ENCODE results near the gene ADSS1. TPM values are rescaled to one million over a fixed set of nuclear protein-coding genes. Genes with fewer than 3 reads are reported as not detected.

Gene ADSS1
- 10 to 100 TPM in 1 of 2 donors, 1 to 10 TPM in 1; 1.8 to 13.3 TPM for total RNA-seq
- 10 to 100 TPM; 11.0 to 18.8 TPM for polyA plus RNA-seq

DNA sequence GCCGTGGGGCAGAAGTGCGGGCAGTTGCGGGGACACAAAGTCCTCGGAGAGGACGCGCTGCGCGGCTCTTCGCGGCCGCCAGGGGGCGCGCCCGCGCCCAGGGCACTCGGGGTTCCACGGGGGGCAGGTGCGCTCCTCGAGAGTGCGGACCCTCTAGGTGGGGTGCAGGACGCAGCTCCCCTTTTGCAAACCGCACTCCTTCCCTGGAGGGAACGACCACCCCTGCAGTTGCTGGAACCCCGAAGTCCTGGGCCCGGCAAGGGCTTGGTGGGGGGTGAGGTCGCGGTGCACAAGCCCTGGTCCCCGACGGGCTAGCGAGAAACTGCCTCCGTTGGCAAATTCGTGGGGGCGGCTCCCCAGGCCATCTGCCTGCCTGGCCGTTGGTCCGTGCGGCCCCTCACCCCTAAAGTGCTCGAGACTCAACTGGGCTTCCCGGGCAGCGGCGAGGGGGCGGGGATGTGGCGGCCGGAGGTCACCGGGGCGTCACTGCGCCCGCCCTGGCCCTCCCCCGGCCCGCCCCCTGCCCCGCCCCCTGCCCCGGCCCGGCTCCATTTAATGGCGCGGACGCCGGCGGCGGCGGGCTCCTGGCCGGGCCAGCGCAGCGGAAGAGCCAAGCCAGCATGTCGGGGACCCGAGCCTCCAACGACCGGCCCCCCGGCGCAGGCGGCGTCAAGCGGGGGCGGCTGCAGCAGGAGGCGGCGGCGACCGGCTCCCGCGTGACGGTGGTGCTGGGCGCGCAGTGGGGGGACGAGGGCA is at the start of gene ADSS1:
Gene ADSS1 (plus strand): TSS at position 579 of the 756 bp plus-strand sequence. CDS start 42 bp downstream, at position 621.
- peaks cover 18 to 52% (median 33%) of the 10 kb centered on the region in 4 donors for H3K4me1 ChIP-seq (ENCODE audit: control insufficient read depth in 4 of 4, insufficient read depth in 4 of 4, low read length in 3 of 4)
- peak within 1 kb of the TSS; percentile 93 to 97 for H3K27ac ChIP-seq (ENCODE audit: low read depth in 1 of 2, low read length in 2 of 2)
- DNase-seq (ENCODE audit: low spot score) = peak; percentile 80
- under 1% methylated on average over 82 of the region's 82 CpGs for WGBS
- no peaks in the 10 kb centered on the region for H3K27me3 ChIP-seq (ENCODE audit: control insufficient read depth in 4 of 4, insufficient read depth in 4 of 4, low read length in 3 of 4)
- peak within 1 kb of the TSS; percentile 51 to 76 (median 55) for H3K4me3 ChIP-seq (ENCODE audit: low read depth in 1 of 3, low read length in 3 of 3)
- peaks cover 0 to 5% (median 4%) of the 10 kb centered on the region in 4 donors for H3K36me3 ChIP-seq (ENCODE audit: control insufficient read depth in 4 of 4, insufficient read depth in 3 of 4, low read depth in 1 of 4, low read length in 3 of 4)
- H3K9me3 ChIP-seq (ENCODE audit: control insufficient read depth in 4 of 4, low read length in 3 of 4) = no peaks in the 10 kb centered on the region
- peak within 1 kb of the TSS; percentile 52 to 76 for H3K9ac ChIP-seq (ENCODE audit: low read depth in 1 of 2, low read length in 2 of 2)
- no peak for TF ChIP-seq GABPA (IDR thresholded peaks at IDR 0.05 in 1 of 2, conservative IDR thresholded peaks at IDR 0.05 in 1 of 2)
- TF ChIP-seq RXRA (IDR thresholded peaks at IDR 0.05) = peak; percentile 12 to 20
- TF ChIP-seq EGR1 (IDR thresholded peaks at IDR 0.05; ENCODE audit: low read depth in 2 of 2) = peak in 1 of 2 donors; percentile 17
- TF ChIP-seq HNF4G (IDR thresholded peaks at IDR 0.05) = no peak
- TF ChIP-seq YY1 (IDR thresholded peaks at IDR 0.05) = peak; percentile 85
- no peak for TF ChIP-seq JUND (IDR thresholded peaks at IDR 0.05)
- TF ChIP-seq RAD21 (IDR thresholded peaks at IDR 0.05) = peak; percentile 58 to 67
- TF ChIP-seq, protein P1, sequence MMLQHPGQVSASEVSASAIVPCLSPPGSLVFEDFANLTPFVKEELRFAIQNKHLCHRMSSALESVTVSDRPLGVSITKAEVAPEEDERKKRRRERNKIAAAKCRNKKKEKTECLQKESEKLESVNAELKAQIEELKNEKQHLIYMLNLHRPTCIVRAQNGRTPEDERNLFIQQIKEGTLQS (IDR thresholded peaks at IDR 0.05) = no peak
- TF ChIP-seq SP1 (IDR thresholded peaks at IDR 0.05) = no peak
- no peak for TF ChIP-seq NR2F2 (IDR thresholded peaks at IDR 0.05)
- TF ChIP-seq, protein P2, sequence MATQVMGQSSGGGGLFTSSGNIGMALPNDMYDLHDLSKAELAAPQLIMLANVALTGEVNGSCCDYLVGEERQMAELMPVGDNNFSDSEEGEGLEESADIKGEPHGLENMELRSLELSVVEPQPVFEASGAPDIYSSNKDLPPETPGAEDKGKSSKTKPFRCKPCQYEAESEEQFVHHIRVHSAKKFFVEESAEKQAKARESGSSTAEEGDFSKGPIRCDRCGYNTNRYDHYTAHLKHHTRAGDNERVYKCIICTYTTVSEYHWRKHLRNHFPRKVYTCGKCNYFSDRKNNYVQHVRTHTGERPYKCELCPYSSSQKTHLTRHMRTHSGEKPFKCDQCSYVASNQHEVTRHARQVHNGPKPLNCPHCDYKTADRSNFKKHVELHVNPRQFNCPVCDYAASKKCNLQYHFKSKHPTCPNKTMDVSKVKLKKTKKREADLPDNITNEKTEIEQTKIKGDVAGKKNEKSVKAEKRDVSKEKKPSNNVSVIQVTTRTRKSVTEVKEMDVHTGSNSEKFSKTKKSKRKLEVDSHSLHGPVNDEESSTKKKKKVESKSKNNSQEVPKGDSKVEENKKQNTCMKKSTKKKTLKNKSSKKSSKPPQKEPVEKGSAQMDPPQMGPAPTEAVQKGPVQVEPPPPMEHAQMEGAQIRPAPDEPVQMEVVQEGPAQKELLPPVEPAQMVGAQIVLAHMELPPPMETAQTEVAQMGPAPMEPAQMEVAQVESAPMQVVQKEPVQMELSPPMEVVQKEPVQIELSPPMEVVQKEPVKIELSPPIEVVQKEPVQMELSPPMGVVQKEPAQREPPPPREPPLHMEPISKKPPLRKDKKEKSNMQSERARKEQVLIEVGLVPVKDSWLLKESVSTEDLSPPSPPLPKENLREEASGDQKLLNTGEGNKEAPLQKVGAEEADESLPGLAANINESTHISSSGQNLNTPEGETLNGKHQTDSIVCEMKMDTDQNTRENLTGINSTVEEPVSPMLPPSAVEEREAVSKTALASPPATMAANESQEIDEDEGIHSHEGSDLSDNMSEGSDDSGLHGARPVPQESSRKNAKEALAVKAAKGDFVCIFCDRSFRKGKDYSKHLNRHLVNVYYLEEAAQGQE (IDR thresholded peaks at IDR 0.05) = peak; percentile 15
- no peak for TF ChIP-seq FOXA2 (IDR thresholded peaks at IDR 0.05)
- TF ChIP-seq, protein P3, sequence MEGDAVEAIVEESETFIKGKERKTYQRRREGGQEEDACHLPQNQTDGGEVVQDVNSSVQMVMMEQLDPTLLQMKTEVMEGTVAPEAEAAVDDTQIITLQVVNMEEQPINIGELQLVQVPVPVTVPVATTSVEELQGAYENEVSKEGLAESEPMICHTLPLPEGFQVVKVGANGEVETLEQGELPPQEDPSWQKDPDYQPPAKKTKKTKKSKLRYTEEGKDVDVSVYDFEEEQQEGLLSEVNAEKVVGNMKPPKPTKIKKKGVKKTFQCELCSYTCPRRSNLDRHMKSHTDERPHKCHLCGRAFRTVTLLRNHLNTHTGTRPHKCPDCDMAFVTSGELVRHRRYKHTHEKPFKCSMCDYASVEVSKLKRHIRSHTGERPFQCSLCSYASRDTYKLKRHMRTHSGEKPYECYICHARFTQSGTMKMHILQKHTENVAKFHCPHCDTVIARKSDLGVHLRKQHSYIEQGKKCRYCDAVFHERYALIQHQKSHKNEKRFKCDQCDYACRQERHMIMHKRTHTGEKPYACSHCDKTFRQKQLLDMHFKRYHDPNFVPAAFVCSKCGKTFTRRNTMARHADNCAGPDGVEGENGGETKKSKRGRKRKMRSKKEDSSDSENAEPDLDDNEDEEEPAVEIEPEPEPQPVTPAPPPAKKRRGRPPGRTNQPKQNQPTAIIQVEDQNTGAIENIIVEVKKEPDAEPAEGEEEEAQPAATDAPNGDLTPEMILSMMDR (IDR thresholded peaks at IDR 0.05; ENCODE audit: low read depth, low read length, missing input control) = peak; percentile 87

DNA sequence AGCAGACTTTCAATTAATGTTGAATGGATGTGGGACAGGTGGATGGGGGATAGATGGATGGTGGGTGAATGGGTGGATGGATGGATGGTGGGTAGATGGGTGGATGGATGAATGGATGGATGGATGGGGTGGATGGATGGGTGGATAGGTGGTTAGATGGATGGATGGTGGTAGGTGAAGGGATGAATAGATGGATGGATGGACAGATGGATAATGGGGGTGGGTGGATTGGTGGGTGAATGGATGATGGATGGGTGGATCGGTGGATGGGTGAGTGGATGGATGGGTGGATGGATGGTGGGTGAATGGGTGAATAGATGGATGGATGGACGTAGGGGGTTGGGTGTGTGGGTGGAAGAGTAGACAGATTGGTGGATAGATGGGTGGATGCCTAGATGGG is 48.6 kb upstream of the ADSS1 start:
- H3K9me3 ChIP-seq (ENCODE audit: control insufficient read depth in 4 of 4, low read length in 3 of 4) = no peaks in the 10 kb centered on the region
- no peak overlapping the region for H3K27ac ChIP-seq (ENCODE audit: low read depth in 1 of 2, low read length in 2 of 2)
- peaks cover 10 to 26% (median 18%) of the 10 kb centered on the region in 4 donors for H3K4me1 ChIP-seq (ENCODE audit: control insufficient read depth in 4 of 4, insufficient read depth in 4 of 4, low read length in 3 of 4)
- no peaks in the 10 kb centered on the region for H3K27me3 ChIP-seq (ENCODE audit: control insufficient read depth in 4 of 4, insufficient read depth in 4 of 4, low read length in 3 of 4)
- DNase-seq (ENCODE audit: low spot score) = no peak
- TF ChIP-seq GABPA (IDR thresholded peaks at IDR 0.05 in 1 of 2, conservative IDR thresholded peaks at IDR 0.05 in 1 of 2) (no peak), EGR1 (IDR thresholded peaks at IDR 0.05; ENCODE audit: low read depth in 2 of 2) (no peak), HNF4A (conservative IDR thresholded peaks at IDR 0.05) (no peak), FOXA1 (IDR thresholded peaks at IDR 0.05) (no peak), HNF4G (IDR thresholded peaks at IDR 0.05) (no peak), SP1 (IDR thresholded peaks at IDR 0.05) (no peak), NR2F2 (IDR thresholded peaks at IDR 0.05) (no peak), RAD21 (IDR thresholded peaks at IDR 0.05) (no peak), FOXA2 (IDR thresholded peaks at IDR 0.05) (no peak)
- TF ChIP-seq, protein P3 (IDR thresholded peaks at IDR 0.05; ENCODE audit: low read depth, low read length, missing input control) = no peak
- 97% methylated on average over 2 of the region's 2 CpGs for WGBS
- no peaks in the 10 kb centered on the region for H3K36me3 ChIP-seq (ENCODE audit: control insufficient read depth in 4 of 4, insufficient read depth in 3 of 4, low read depth in 1 of 4, low read length in 3 of 4)
- H3K4me3 ChIP-seq (ENCODE audit: low read depth in 1 of 3, low read length in 3 of 3) = no peak overlapping the region
- H3K9ac ChIP-seq (ENCODE audit: low read depth in 1 of 2, low read length in 2 of 2) = no peak overlapping the region
